Measurements from ENCODE around the gene RHBDD2. TPM values are rescaled to one million over a fixed set of nuclear protein-coding genes. Genes with fewer than 3 reads are reported as not detected.

The RHBDD2 gene
- total and polyA plus RNA-seq, 2 donors (not counting 3 experiments of a cell fraction or from before 2014, with no cell fraction given) = 36.7 to 99.2 TPM

- H3K36me3 ChIP-seq (ENCODE audit: control insufficient read depth in 2 of 2, extremely low read depth in 1 of 2, insufficient read depth in 2 of 2, low read length in 2 of 2) = no peaks in the 10 kb centered on the region
- H3K27ac ChIP-seq (ENCODE audit: insufficient read depth, low read depth, low read length) = no peak overlapping the region
- POLR2A ChIA-PET = no interaction called here
- CTCF ChIA-PET = interaction anchor here (0.6 to 3.7 kb wide), 19 partner anchors 18 to 397 kb away, joined by 3 to 267 read pairs (median 4); partner anchors contain the start of genes MDH2, POR and STYXL1
- DNase-seq (ENCODE audit: low read depth, low spot score) (no peak), FAIRE-seq (no peak)
- intact Hi-C loops (cut with micrococcal nuclease) (loop anchor here (1.0 to 2.0 kb wide), 3 partner anchors 154 to 265 kb away; no protein-coding TSS in a partner anchor), dilution Hi-C loops (cut with MboI; ENCODE audit: extremely low pct_ligation_motif_present, low sequenced_read_pairs) (no loop called here)
- BruUV-seq (replicated peaks) = no TSS peak
- H2AFZ ChIP-seq (ENCODE audit: low read depth, low read length) = no peak overlapping the region
- no peak overlapping the region for H3K4me3 ChIP-seq (replicated peaks in 1 of 3; ENCODE audit: insufficient read depth in 1 of 3, low read depth in 1 of 3, low read length in 3 of 3)
- TF ChIP-seq POLR2A (IDR thresholded peaks at IDR 0.05; ENCODE audit: low read depth, low read length) (no peak), GATA2 (IDR thresholded peaks at IDR 0.05; ENCODE audit: insufficient read depth, insufficient read length, low read depth, low read length) (no peak), EZH2 (IDR thresholded peaks at IDR 0.05; ENCODE audit: borderline replicate concordance, low read depth, low read length, severe bottlenecking) (no peak), CTCF (IDR thresholded peaks at IDR 0.05; ENCODE audit: extremely low read depth in 1 of 2, insufficient read depth in 1 of 2, low read depth in 1 of 2, low read length in 2 of 2) (no peak), MYC (IDR thresholded peaks at IDR 0.05; ENCODE audit: low read depth, low read length) (no peak), JUN (IDR thresholded peaks at IDR 0.05; ENCODE audit: borderline replicate concordance, insufficient read depth, insufficient read length, low read depth) (no peak), FOS (IDR thresholded peaks at IDR 0.05; ENCODE audit: borderline replicate concordance, insufficient read depth, low read length) (no peak), POLR2AphosphoS5 (IDR thresholded peaks at IDR 0.05; ENCODE audit: insufficient read depth, low read depth, low read length) (no peak), MAX (IDR thresholded peaks at IDR 0.05; ENCODE audit: insufficient read depth, insufficient read length) (no peak)
- no peaks in the 10 kb centered on the region for H3K79me2 ChIP-seq (ENCODE audit: control insufficient read depth, insufficient read depth, low read length)
- no peaks in the 10 kb centered on the region for H3K9me1 ChIP-seq (replicated peaks; ENCODE audit: control insufficient read depth, extremely low read depth, insufficient read depth, low read length)
- no peaks in the 10 kb centered on the region for H3K9me3 ChIP-seq (replicated peaks; ENCODE audit: control insufficient read depth, insufficient read depth, low read length)
- no peaks in the 10 kb centered on the region for H3K4me1 ChIP-seq (ENCODE audit: control insufficient read depth, extremely low read depth, insufficient read depth, low read length)
- no peaks in the 10 kb centered on the region for H4K20me1 ChIP-seq (replicated peaks; ENCODE audit: control insufficient read depth, extremely low read depth, insufficient read depth, low read length)
- H3K4me2 ChIP-seq (ENCODE audit: insufficient read depth, low read length) = no peak overlapping the region
- H3K9ac ChIP-seq (replicated peaks; ENCODE audit: extremely low read depth, insufficient read depth, low read length) = no peak overlapping the region
- no peaks in the 10 kb centered on the region for H3K27me3 ChIP-seq (ENCODE audit: control insufficient read depth in 2 of 2, insufficient read depth in 2 of 2, low read length in 2 of 2)
Measured at GRCh38 chr7:75866114-75866488, 12.7 kb upstream of the RHBDD2 start.
